IPS-18c (cell line): ENCODE results near the gene SDK1.

Experiments used
- H3K4me3 ChIP-seq: 2 replicates; pipeline ENCODE4 v1.7.0; 2013; ENCODE audit warnings: low read depth, mild to moderate bottlenecking, low read length, moderate library complexity; ENCODE audit not compliant: insufficient read depth
- H3K9me3 ChIP-seq: one replicate; pipeline ENCODE4 v1.6.1; 2013; ENCODE audit warnings: mild to moderate bottlenecking, low read length, moderate library complexity; ENCODE audit not compliant: control insufficient read depth, insufficient read depth

SDK1 gene

DNA sequence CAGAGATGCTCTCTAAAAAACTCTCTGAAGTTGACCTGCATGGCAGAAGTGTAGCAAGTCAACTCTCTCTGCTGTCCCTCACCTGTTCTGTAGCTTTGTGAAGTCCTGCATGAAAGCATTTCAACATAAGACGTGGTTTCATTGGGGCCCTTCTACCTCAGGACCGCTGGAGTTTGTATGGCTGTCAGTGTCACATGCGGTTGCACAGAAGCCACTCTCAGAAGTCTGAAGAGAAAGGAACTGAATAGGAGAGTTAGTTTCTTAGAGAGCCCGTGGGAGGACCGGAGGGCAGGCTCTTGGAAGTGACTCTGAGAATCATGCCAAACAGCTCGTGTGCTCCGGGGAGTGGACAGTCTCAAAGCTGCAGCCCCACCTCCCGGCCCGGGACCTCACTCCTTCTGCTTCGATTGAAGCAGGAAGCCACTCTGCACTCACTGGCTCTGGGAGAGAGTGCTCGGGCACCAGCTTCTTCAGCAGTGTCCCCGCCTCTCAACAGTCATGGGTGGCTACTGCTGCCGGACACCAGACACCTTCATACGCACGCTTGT, 486.7 kb downstream of the SDK1 start:
- H3K4me3 ChIP-seq = no peak overlapping the region

DNA sequence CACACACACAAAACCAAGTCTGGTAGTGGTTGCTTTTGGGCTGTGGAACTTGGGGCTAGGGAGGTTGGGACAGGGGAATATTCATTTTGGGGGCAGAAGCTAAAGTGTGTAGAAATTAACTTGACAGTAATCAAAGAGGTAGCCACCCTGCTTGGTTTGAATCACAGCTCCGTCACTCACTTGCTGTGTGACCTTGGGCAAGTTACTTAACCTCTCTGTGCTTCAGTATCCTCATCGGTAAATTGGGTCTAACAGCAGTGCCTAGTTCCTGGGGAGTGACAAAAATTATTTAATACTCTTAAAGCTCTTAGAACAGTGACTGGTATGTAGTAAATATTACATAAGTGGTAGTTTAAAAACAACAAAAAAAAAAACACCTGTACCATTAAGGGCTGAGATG, 489.8 kb downstream of the SDK1 start:
- Histone ChIP-seq H3K4me3 (no peak overlapping the region), H3K9me3 (no peaks in the 10 kb centered on the region)

More for the DNA sequence above, 486.7 kb downstream of the SDK1 start:
- H3K9me3 ChIP-seq = no peaks in the 10 kb centered on the region

DNA sequence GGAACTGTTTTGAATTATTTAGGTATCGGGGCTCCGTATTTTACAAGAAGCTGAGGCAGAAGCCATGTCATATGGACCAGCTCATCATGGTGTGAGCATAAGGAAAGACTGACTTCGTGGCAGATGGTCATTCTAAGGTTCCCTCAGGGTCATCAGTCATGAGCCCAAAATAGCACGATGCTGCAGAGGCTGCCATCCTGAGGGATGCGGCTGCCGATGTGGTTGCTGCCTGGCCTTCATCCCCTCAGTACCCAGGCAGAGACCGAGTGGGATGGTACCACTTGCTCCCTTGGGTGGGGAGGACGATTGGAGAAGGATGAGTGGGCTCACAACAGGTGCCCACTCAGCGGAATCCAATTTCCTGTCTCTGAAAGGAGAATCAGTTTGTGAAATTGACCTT, 490.3 kb downstream of the SDK1 start:
- no peak overlapping the region for H3K4me3 ChIP-seq
- no peaks in the 10 kb centered on the region for H3K9me3 ChIP-seq

DNA sequence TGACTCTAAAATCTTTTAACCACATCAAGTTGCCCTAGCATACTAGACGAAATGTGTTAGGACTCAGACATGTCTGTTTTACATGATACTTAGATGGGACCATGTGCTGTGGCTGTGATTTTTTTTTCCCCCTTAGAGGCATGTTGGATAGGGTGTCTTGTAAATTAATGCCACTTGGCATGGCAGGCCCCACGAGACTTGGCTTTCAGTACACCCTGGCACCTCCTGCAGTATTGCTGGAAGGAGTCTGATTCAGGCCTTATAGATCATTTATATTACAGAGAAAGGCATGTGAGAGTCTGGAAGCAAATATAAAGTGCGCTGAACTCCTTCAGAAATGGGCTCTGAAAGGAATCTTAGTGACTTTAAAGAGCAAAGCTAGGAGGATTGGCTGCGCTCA, 494.1 kb downstream of the SDK1 start:
- no peaks in the 10 kb centered on the region for H3K9me3 ChIP-seq
- no peak overlapping the region for H3K4me3 ChIP-seq

DNA sequence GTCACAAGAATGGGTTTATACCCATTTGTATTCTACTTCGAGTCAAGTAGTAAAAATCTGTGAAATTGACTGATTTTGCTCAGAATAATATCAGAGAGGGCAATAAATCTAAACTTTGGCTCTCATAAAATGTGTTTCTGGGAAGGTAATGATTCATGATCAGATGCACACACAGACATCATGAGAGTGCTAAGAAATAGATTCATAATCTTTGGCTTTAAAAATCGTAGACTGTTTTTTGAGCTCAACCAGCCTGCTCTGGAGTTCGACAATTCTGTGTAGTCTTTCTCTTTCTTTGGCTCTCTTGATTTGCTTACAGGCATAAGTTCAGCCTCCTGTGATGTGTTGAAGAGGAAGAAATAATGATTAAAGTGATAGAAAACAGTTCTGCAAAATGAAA, 494.7 kb downstream of the SDK1 start:
- Histone ChIP-seq H3K9me3 (no peaks in the 10 kb centered on the region), H3K4me3 (no peak overlapping the region)

DNA sequence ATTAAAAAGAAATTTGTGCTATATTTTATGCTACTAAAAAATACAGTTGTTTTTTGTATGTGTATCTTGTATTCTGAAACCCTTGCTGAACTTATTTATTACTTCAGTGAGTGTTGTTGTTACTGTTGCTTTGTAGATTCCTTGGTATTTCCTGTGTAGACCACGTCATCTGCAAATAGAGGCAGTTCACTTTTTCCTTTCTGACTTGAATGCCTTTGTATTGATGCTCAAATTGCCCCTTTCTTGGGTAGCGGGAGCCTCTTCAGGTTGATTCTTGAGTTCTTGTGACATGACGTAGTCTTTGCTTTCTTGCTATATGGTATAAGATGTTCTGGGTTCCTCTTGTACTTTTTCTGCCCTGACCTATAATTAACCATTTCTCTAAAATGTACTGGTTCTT, 504.1 kb downstream of the SDK1 start:
- Histone ChIP-seq H3K4me3 (no peak overlapping the region), H3K9me3 (no peaks in the 10 kb centered on the region)

DNA sequence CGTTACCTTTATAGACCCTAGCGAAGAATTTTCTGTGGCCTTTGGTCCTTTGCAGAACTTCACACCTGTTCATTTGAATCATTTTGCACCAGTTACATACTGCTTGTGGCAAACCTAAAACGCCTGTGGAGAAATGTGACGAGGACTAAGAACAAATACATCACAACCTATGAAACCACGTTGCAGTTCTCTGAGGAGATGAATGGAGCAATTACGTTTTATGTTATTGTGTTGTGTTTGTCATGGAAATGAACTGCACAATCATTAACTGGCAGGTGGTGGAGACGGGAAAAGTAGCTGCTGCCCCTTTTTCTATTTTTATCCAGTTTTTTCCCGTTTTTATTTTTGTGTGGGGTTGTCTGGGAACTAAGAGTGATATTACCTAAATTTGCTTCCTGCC, 505.5 kb downstream of the SDK1 start:
- Histone ChIP-seq H3K9me3 (no peaks in the 10 kb centered on the region), H3K4me3 (no peak overlapping the region)

DNA sequence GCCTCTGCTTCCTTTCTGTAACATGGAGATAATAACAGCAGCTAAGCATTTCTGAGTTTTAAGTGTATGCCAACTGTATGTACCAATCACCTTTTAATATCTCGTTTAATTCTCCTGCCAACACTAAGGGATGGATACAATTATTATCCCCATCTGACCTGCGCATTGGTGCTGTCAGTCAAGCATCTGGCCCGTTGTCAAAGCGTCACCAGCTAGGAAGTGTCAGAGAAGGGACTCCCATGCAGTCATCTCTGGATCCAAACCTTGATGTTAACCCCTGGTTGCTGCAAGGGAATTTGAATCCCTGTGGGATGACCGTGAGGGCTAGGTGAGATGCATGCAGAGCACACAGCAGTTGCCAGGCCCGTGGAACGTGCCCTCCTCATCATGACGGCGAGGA, 506.8 kb downstream of the SDK1 start:
- H3K4me3 ChIP-seq = no peak overlapping the region
- H3K9me3 ChIP-seq = no peaks in the 10 kb centered on the region

DNA sequence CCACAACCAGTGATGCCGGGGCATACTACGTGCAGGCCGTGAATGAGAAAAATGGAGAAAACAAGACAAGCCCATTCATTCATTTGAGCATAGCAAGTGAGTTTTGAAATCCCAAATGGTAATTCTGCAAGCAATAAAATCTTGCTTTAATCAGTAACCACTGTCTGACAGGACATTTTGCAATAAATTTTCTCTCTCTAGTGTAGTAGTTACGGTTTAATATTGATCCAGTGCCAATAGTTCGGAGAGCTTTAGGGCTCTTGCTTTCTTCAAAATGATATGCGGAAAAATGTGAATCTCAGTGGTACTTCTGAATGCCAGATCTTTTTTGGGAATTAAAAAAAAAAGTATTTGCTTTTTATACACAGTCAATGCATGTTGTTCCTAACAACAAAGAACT, 520.4 kb downstream of the SDK1 start:
- H3K9me3 ChIP-seq = no peaks in the 10 kb centered on the region
- H3K4me3 ChIP-seq = no peak overlapping the region

DNA sequence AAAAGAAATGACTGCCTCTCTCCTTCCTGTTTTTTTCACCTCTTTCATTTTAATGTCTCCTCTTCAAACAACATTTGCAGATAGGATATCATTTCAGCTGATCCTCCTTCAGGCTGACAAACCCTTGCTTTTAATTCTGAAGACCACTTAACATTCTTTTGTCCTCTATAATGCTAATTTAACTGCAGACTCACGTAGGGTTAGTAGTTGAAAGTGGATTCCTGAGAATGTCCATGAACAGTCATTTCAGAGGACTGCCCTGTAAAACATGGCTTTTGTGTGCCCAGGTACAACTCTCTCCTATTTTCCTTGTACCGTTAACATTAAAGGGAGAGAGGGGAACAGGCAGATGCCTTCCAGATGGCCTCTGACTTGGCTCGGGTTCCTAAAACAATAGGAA, 524.4 kb downstream of the SDK1 start:
- H3K4me3 ChIP-seq = no peak overlapping the region
- H3K9me3 ChIP-seq = no peaks in the 10 kb centered on the region

DNA sequence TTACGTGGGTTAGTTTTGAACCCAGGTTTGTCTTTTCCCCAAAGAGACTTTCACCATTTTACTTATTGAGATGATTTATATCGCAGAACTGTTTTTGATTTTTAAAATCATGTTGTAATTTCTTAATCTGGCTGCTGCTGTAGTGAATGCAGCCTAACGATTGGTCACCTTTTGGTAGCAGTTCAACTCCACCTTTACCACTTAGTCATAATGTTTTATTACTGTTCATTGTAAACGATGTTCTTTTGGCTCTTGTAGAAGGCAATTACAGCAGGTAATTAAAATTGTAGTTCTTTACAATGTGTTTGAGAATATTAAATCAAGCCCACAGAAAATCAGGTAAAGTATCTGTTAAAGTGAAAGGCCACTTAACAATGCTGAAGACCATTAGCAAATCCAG, 531.1 kb downstream of the SDK1 start:
- H3K9me3 ChIP-seq = no peaks in the 10 kb centered on the region
- no peak overlapping the region for H3K4me3 ChIP-seq

DNA sequence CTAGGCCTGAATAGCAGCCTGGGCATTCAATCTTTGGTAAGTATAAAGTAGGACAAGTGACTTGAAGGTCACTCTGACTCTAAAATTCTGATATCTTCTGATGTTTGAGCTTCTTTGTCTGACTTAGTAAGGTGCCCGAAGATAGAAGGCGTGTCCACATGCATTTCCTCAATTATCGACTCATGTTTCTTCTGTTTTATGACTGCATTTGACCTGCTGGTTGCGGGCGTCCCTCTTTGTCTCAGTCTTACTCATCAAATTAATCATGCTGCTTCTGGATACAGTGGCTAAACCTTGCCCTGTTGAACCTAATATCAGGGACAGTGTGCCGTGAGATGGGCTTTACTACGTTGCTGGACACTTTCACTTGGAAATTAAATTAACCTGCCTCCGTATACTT, 534.1 kb downstream of the SDK1 start:
- Histone ChIP-seq H3K4me3 (no peak overlapping the region), H3K9me3 (no peaks in the 10 kb centered on the region)

DNA sequence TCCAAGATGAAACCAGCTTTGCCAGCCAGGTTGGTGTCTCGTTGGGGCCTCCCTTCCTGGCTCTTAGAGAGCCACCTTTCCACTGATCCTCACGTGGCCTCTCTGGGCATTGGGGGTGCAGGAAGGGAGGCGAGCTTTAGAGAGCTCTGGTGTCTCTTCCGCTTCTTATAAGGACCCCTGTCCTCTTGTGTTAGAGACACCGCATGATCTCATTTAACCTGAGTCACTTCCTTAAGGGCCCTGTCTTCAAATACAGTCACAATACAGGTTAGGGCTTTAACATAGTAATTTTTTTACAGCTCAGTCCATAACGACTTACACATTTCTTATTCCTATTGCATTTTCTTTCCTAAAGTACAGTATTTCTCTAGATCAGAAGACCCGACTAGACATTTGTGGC, 535.8 kb downstream of the SDK1 start:
- H3K4me3 ChIP-seq = no peak overlapping the region
- no peaks in the 10 kb centered on the region for H3K9me3 ChIP-seq

DNA sequence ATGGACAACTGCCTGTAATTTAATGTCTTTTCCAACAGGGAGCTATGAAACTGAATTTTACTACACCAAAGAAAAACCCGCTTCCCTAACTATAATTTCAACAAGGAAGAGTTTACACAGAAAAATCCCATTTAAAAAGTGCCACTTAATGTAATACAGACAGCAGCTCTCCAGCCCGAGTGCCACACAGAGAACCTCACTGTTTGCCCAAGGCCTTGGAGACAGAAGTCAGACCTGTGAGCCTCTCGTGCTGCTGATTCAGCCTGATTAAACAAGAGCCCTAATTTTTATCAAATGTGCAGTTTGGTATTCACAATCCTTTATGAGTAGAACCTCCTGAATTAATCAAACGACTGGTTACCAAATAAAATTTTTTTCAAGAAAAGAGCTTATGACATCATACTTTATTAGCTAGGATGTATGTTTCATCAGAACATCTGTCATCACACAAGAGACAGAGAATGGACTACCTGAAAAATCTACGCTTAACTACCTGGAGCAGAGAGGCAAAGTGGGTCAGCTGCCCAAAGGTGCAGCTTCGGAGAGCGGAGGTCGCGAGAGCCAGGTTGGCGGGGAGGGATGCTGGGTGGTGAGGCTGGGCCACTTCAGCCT, 543.6 kb downstream of the SDK1 start:
- Histone ChIP-seq H3K4me3 (no peak overlapping the region), H3K9me3 (no peaks in the 10 kb centered on the region)

DNA sequence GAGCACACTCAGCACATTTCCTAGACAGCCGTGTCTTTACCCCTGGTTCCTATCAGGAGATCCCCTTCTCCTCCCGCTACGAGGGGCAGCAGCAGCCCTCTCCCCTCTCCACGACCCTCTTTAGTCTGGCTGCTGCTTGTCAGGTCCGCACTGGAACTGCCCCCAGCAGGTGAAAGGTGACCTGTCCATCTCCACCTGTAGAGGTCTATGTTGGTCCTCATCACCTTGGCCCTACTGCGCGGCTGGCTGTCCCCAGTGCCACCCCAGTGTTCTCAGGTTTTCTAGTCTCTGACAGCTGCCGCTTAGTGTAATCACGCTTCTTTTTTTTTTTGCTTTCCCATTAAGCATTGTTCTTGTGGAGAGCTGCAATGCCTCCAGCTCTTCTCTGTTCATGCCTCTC, 545.7 kb downstream of the SDK1 start:
- Histone ChIP-seq H3K4me3 (no peak overlapping the region), H3K9me3 (no peaks in the 10 kb centered on the region)

DNA sequence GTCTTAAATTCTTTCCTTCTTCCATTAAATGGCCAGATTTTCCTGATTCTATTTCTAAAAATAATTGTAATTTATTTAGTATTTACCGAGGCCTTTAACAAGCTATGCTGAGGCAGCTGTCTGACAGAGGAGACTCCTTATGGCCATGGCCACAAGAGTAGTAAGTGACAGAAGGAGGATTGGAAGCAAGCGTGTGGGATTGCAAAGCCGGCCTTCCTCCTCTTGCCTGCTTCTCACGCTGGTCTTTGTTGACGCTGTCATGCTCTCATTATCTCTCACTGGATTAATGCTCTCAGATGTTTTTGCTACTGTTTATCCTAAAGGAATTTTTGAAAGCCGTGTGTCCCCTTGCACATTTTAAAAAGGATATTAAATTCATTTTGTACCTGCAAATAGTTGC, 546.3 kb downstream of the SDK1 start:
- Histone ChIP-seq H3K4me3 (no peak overlapping the region), H3K9me3 (no peaks in the 10 kb centered on the region)

DNA sequence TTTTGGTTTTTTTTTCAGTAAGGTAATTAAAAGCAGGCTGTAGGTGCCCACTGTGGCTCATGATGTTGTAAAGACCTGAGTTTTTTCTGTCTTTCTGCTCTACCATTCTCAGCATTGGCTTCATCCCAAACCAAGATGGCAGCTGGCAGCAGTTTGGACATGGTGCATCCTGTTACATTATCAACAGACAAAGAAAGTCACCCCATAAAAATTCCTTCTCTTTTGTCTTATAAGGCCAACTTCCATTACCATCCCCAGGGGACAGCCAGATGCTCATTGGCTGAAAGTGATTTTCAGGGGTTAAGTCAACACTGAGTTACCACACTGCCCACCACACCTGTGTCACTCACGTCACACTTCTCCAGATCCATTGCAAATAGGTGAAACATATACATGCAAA, 558.4 kb downstream of the SDK1 start:
- no peak overlapping the region for H3K4me3 ChIP-seq
- no peaks in the 10 kb centered on the region for H3K9me3 ChIP-seq

DNA sequence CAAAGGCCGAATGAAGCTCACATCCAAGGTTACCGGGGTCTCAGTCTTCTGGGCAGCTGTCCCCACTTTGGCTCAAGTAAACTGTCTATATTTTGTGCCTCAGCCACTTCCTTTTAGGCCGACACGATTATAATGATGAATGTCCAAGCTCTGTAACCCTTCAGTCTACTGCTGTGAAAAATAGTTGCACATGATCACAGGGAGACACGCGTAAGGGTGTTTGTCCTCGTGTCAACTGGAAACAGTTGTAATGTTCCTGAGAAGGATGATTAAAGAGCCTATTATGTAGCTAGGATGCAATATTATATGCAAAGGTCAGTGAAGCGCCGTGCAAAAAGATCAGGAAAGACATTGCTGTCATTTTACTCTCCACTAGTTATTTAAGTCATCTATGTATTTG, 559.9 kb downstream of the SDK1 start:
- no peak overlapping the region for H3K4me3 ChIP-seq

DNA sequence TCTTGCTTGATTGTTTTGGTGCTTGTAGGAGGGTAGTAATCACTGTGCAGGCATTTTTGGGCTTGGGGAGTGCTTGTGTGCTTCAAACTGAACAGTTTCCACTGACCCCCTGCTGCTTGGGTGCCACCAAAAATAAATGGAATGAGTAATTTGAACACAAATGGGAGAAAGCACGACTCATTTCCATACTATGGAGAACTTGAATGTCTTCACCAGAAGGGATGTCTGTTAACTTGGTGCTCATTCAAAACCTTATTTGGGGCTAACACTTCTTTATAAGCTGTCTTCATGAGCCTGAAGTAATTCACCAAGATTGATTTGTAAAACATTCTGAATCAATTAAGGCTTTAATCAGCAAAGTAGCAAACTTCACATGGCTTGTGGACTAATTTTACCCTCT, 560.3 kb downstream of the SDK1 start:
- Histone ChIP-seq H3K4me3 (no peak overlapping the region), H3K9me3 (no peaks in the 10 kb centered on the region)

More for the DNA sequence above, 559.9 kb downstream of the SDK1 start:
- no peaks in the 10 kb centered on the region for H3K9me3 ChIP-seq
